ENCODE data around the gene CTIF.

CTIF gene

GRCh38 chr18:48670751-48671560 is 132.1 kb downstream of the CTIF start:
- no peaks in the 10 kb centered on the region for H3K9me3 ChIP-seq (ENCODE audit: low read depth, low read length)
- TF ChIP-seq POLR2AphosphoS5 (IDR thresholded peaks at IDR 0.05; ENCODE audit: borderline replicate concordance, low read depth, low read length) (no peak), FOXP2 (optimal IDR thresholded peaks at IDR 0.05; ENCODE audit: control extremely low read depth, extremely low read length, insufficient read depth) (no peak), EZH2 (IDR thresholded peaks at IDR 0.05) (no peak)
- H3K9ac ChIP-seq (ENCODE audit: insufficient read length): no peak overlapping the region
- peaks cover 14% of the 10 kb centered on the region for H3K36me3 ChIP-seq (ENCODE audit: insufficient read depth, low read length)
- H3K27ac ChIP-seq: no peak overlapping the region
- H3K4me3 ChIP-seq: no peak overlapping the region
- no peak for DNase-seq (ENCODE audit: low read depth, low spot score)

GRCh38 chr18:48671561-48671945 is 132.7 kb downstream of the CTIF start:
- Histone ChIP-seq H3K36me3 (ENCODE audit: insufficient read depth, low read length) (peaks cover 14% of the 10 kb centered on the region), H3K4me3 (no peak overlapping the region), H3K27ac (no peak overlapping the region), H3K9me3 (ENCODE audit: low read depth, low read length) (no peaks in the 10 kb centered on the region), H3K9ac (ENCODE audit: insufficient read length) (no peak overlapping the region)
- DNase-seq (ENCODE audit: low read depth, low spot score): no peak
- TF ChIP-seq FOXP2 (optimal IDR thresholded peaks at IDR 0.05; ENCODE audit: control extremely low read depth, extremely low read length, insufficient read depth): no peak
- no peak for TF ChIP-seq POLR2AphosphoS5 (IDR thresholded peaks at IDR 0.05; ENCODE audit: borderline replicate concordance, low read depth, low read length)
- no peak for TF ChIP-seq EZH2 (IDR thresholded peaks at IDR 0.05)

GRCh38 chr18:48672671-48673340 is 134.0 kb downstream of the CTIF start:
- no peak overlapping the region for H3K4me3 ChIP-seq
- peaks cover 14% of the 10 kb centered on the region for H3K36me3 ChIP-seq (ENCODE audit: insufficient read depth, low read length)
- no peaks in the 10 kb centered on the region for H3K9me3 ChIP-seq (ENCODE audit: low read depth, low read length)
- no peak for TF ChIP-seq FOXP2 (optimal IDR thresholded peaks at IDR 0.05; ENCODE audit: control extremely low read depth, extremely low read length, insufficient read depth)
- no peak for TF ChIP-seq POLR2AphosphoS5 (IDR thresholded peaks at IDR 0.05; ENCODE audit: borderline replicate concordance, low read depth, low read length)
- TF ChIP-seq EZH2 (IDR thresholded peaks at IDR 0.05): no peak
- no peak for DNase-seq (ENCODE audit: low read depth, low spot score)
- no peak overlapping the region for H3K27ac ChIP-seq
- H3K9ac ChIP-seq (ENCODE audit: insufficient read length): no peak overlapping the region

- no peak overlapping the region for H3K27ac ChIP-seq
- H3K9me3 ChIP-seq (ENCODE audit: low read depth, low read length): no peaks in the 10 kb centered on the region
- H3K36me3 ChIP-seq (ENCODE audit: insufficient read depth, low read length): peaks cover 14% of the 10 kb centered on the region
- H3K4me3 ChIP-seq: no peak overlapping the region
- no peak for TF ChIP-seq POLR2AphosphoS5 (IDR thresholded peaks at IDR 0.05; ENCODE audit: borderline replicate concordance, low read depth, low read length)
- no peak for TF ChIP-seq EZH2 (IDR thresholded peaks at IDR 0.05)
- no peak for TF ChIP-seq FOXP2 (optimal IDR thresholded peaks at IDR 0.05; ENCODE audit: control extremely low read depth, extremely low read length, insufficient read depth)
- DNase-seq (ENCODE audit: low read depth, low spot score): no peak
- H3K9ac ChIP-seq (ENCODE audit: insufficient read length): no peak overlapping the region
Measured at GRCh38 chr18:48673456-48673852, 134.6 kb downstream of the CTIF start.

GRCh38 chr18:48673853-48674721 is 135.3 kb downstream of the CTIF start:
- DNase-seq (ENCODE audit: low read depth, low spot score): no peak
- Histone ChIP-seq H3K36me3 (ENCODE audit: insufficient read depth, low read length) (peaks cover 14% of the 10 kb centered on the region), H3K4me3 (no peak overlapping the region), H3K27ac (no peak overlapping the region), H3K9me3 (ENCODE audit: low read depth, low read length) (no peaks in the 10 kb centered on the region), H3K9ac (ENCODE audit: insufficient read length) (no peak overlapping the region)
- no peak for TF ChIP-seq POLR2AphosphoS5 (IDR thresholded peaks at IDR 0.05; ENCODE audit: borderline replicate concordance, low read depth, low read length)
- no peak for TF ChIP-seq FOXP2 (optimal IDR thresholded peaks at IDR 0.05; ENCODE audit: control extremely low read depth, extremely low read length, insufficient read depth)
- TF ChIP-seq EZH2 (IDR thresholded peaks at IDR 0.05): no peak

- TF ChIP-seq EZH2 (IDR thresholded peaks at IDR 0.05) (no peak), FOXP2 (optimal IDR thresholded peaks at IDR 0.05; ENCODE audit: control extremely low read depth, extremely low read length, insufficient read depth) (no peak), POLR2AphosphoS5 (IDR thresholded peaks at IDR 0.05; ENCODE audit: borderline replicate concordance, low read depth, low read length) (no peak)
- Histone ChIP-seq H3K36me3 (ENCODE audit: insufficient read depth, low read length) (peaks cover 14% of the 10 kb centered on the region), H3K9me3 (ENCODE audit: low read depth, low read length) (no peaks in the 10 kb centered on the region), H3K4me3 (no peak overlapping the region), H3K9ac (ENCODE audit: insufficient read length) (no peak overlapping the region), H3K27ac (no peak overlapping the region)
- no peak for DNase-seq (ENCODE audit: low read depth, low spot score)
Measured at GRCh38 chr18:48674758-48675351, 136.0 kb downstream of the CTIF start.

- peaks cover 13% of the 10 kb centered on the region for H3K36me3 ChIP-seq (ENCODE audit: insufficient read depth, low read length)
- no peak overlapping the region for H3K27ac ChIP-seq
- TF ChIP-seq POLR2AphosphoS5 (IDR thresholded peaks at IDR 0.05; ENCODE audit: borderline replicate concordance, low read depth, low read length) (no peak), FOXP2 (optimal IDR thresholded peaks at IDR 0.05; ENCODE audit: control extremely low read depth, extremely low read length, insufficient read depth) (no peak)
- H3K9ac ChIP-seq (ENCODE audit: insufficient read length): no peak overlapping the region
- H3K4me3 ChIP-seq: no peak overlapping the region
- H3K9me3 ChIP-seq (ENCODE audit: low read depth, low read length): no peaks in the 10 kb centered on the region
- no peak for DNase-seq (ENCODE audit: low read depth, low spot score)
Measured at GRCh38 chr18:48675352-48675761, 136.5 kb downstream of the CTIF start.
